Stimulated activated CD4-positive, alpha-beta T cell treated with anti-CD3 and anti-CD28 coated beads, TNF-alpha, amount 100 ng/mL, for 4 hours (primary cell): ENCODE data around the gene ATP1A3.

Experiments used
- DNase-seq, 3 experiments: peaks; one replicate each; pipeline ENCODE4 v3.0.0-alpha.2; 2020; ENCODE audit warnings: low read depth in 3 of 3

ATP1A3 gene

DNA sequence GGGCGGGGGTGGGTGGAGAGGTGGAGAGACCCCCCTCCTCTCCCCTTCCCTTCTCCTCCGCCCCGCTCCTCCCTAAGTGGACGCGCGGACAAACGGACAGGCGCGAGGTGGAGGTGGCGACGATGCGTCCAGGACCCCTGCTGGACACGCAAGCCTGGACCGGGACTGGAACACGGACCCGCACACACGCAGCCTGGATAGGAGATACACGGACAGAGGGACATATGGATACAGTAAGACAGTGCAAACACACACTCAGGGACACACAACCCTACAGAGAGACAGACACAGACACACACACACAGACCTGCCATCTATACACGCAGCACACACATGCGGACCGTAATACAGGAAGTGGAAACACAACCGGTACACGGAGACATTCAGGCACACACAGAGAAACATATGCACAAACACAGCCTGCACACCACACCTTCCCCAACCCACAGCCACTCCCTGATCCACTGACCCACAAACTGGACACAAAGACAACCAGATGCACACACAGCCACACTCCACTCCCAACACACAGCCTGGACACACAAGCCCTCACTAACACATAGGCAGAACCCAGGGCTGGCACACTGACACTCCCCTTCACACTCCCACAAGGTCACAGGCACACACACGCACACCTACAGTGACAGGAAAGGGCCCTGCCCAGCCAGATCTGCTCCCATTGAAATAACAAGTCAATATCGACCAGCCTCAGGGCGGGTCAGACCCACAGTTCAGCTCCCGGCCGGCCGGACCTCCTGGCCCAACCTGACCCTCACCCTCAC is 65.1 kb downstream of the ATP1A3 start:
- no peak for DNase-seq

DNA sequence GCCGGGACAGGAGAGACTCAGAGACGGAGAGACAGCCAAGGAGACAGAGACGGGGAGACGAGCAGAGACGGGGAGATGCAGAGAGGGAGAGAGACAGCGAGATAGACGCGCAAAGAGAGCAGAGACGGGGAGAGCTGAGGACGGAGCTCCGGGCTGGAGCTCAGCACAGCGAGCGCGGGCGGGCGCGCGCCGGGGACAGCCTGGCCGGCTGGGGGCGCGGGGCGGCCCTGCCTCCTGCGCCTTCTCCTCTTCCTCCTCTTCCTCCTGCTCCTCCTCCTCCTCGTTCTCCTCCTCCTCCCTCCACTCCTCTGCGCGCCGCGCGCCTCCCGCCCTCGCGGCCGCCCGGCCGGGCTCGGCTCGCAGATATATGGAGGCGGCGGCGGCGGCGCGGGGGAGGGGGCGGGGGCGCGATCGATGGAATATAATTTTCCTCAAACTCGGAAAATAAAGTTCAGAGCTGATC is 65.8 kb downstream of the ATP1A3 start, which contains the start of gene ERFL:
TSS of gene ERFL (minus strand) at position 229 of the 463 bp plus-strand sequence. CDS start 15,530 bp downstream, outside the sequence.
- no peak for DNase-seq

DNA sequence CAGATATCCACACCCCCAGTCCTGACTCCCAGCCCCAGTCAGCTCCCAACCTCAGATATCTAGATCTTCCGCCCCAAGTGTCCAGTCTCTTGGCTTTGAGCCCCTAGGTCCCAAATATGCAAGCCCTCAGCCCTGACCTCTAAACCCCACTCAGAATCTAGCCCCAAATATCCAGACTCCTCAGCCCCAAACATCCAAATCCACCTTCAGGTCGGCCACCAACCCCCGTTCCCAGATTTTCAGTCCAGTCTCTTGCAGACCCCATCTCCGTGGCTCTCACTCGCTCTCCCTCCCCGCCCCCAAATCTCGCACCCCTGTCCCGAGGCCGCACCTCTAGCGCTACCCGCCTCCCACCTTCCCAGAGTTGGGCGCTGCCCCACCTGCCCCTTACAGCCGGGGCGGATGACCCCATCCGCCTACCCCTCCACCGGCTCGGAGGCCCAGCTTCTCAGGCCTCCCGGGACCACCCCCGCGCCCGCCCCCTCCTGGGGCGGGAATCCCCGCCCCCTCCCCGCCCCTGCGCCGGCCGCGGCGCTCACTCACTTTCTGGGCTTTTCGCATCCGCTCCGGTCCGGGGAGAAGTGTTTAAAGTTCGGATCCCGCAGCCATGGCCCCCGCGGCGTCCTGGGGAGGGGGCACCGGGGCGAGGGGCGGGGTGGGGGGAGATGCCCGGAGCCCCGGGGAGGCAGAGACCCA is 66.4 kb downstream of the ATP1A3 start:
- DNase-seq: no peak

DNA sequence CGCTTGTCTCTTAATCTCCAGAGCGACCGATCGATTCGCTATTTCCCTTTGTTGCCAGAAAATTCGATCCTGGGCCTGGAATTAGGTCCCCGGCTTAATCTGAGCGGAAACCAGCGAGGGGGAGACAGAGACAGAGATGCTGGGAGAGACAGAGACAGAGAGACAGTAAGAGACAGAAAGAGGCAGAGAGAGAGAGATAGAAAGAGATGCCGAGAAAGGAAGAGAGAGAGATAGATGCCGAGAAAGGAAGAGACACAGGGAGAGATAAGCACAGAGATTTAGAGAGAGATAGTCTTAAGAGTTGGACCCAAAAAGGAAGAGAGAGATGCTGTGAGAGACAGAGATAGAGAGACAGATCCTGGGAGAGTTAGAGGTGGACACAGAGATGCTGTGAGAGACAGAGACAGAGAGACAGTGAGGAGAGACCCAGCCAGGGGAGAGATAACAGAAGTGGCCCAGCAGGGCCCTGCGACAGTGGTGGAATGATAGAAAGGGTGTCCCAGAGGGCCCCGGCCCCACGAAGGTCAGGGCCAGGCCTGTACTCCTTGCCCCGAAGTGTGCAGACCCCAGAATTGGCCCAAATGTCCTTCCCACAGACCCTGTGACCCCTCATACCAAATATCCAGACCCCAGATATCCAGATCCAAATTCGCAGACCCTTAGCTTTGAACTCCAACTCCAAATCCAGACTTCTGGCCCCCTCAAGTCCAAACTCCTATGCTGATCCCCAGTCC is 67.1 kb downstream of the ATP1A3 start:
- DNase-seq: no peak

DNA sequence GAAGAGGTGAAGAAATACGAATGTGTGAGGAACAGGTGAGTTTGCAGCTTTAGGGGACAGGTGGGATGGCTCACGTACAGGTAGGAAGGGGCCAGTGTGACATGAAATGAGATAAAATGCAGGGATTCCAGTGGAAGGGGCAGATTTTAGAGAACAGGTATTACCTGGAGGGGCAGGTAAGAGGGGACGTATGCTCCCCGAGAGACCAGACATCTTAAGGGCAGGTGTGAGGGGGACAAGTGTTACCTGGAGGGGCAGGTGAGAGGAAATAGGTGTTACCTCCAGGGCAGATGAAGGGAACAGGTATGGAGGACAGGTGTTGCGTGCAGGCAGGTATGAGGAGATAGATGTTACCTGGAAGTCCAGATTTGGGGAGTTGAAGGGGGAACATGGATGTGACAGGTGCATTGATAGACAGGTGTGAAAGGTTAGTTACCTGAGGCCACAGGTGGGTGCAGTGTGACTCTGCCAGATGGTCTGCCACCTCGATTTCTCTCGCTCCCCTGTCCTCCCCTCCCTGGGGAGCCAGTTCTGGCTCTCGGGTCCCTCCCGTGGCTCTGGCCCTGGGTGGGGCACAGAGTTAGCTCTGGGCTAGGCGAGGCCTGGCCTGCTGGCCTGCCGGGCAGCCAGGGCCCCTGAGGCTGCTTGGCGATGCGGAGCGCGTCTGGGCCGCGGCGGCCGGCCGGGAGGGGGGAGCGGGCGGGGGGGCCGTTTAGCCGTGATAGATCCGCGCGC is 67.8 kb downstream of the ATP1A3 start:
- no peak for DNase-seq

DNA sequence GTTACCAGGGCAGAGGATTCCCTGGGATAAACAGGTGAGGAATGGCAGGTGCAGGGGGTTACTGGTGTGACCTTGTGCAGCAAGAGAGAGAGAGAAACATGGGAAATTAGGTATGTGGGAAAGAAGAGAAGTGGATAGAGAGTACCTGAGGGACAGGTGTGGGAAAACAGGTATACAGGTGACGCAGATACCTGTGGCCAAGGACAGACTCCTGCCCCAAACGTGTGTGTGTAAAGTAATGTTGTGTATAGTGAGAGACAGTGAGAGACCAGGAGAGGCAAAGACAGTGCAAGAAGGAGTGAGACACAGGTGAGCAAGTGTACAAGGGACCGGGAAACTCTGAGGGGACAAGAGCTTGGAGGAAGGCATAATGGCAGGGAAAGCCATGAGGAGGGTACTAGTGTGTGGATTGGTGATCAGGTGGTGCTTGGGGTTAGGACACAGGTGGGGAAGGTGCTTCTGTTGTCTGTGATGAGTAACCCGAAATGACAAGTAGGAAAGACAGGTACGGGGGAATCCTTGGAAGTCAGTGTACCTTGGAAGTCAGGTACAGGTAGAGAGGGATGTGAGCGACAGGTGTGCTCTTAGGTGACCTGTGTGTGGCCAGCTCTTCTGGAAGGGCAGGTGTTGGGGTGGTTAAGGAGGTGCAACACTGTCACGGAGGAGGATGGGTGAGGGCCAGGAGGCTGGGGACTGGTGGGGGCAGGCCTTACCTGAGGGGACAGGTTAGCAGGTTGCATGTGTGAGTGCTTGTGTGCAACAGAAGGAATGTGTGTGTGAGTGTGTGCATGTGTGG is 68.6 kb downstream of the ATP1A3 start:
- DNase-seq: no peak

DNA sequence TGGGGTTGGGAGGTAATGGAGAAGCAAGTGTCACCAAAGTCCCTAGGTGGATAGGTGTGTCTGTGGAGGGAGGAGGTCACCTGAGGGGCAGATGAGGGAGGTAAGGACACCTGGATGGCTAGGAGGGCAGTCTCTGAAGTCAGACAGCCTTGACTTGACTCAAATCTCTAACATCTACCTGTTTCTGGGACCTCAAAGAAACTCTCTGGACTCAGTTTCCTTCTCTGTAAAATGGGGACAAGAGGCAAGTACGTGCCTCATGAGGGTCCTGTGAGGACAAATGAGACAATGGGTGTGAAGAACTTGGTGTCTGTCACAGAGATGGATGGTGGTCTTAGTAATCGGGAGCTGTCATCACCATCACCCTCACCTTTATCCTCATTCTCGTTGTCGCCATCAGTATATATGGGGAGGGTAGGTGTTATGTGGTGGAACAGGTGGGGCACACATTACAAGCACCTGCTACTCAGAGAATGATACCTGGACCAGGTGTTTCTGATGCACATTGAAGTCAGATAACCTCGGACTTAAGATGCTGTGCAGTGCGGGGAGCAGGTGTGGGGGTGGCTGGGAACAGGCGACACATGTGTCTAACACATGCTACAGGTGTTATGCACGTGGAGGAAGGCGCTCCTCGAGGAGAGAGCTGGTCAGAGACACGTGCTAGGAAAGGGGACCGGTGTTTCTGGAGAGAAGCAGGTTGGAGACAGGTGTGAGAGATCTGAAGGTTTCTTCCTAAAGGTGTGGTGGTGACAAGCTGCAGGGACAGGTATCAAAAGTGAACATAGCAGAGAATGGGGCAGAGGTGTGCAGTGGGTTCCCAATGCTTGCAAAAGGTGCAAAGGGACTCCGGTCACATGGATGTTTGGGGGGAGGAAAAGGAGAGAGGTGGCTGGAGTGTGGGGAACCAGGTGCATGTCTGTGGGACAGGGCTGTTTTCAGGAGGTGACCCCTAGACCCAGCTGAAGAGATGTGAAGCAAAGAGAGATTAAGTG is 69.6 kb downstream of the ATP1A3 start:
- no peak for DNase-seq

DNA sequence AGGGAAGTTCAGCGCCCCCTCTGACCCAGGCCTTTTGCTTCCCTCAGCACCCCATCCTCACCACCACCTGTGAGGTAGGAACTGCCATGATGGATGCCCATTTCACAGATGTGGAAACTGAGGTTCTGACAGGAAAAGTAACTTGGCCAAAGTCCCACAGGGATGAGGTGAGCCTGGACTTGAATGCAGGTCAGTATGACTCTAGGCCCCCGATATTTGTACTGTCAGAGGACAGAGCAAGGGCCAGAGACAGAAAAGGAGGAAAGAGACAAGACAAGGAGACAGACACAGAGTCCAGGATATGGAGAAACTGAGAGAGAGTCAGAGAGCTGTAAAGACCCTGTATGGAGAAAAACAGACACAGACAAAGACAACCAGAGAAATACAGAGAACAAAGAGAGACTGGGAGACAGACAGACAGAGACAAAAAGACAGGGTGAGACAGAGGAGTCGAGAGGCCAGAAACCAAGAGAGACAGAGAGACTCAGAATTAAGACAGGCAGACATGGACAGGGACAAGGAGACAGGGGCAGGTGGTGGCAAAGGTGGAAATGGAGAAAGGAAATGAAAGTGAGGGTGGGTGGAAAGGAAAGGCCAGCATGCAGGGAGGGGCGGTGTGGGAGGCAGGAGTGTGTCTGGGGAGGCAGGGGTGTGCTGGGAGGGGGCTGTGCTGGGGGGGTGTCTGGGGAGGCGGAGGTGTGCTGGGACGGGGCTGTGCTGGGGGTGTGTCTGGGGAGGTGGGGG is 70.8 kb downstream of the ATP1A3 start:
- DNase-seq: no peak

DNA sequence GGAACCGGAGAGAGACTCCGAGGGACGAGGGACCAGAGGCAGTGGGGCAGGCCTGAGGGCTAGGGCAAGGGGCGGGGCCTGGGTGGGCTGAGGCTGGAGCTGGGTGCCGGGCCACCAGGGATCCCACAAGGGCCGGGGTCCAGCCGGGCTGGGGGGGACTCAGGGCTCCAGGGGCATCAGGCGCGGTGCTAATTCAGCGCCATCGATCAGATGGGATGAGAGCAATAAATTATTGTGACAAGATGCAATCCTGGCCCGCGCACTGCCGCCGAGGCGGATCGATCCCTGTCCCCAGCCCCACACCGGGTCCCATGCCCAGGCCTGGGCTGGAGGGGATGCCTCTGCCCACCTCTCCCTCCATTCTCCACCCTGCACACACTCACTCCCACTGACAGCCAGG is 71.4 kb downstream of the ATP1A3 start:
- no peak for DNase-seq

DNA sequence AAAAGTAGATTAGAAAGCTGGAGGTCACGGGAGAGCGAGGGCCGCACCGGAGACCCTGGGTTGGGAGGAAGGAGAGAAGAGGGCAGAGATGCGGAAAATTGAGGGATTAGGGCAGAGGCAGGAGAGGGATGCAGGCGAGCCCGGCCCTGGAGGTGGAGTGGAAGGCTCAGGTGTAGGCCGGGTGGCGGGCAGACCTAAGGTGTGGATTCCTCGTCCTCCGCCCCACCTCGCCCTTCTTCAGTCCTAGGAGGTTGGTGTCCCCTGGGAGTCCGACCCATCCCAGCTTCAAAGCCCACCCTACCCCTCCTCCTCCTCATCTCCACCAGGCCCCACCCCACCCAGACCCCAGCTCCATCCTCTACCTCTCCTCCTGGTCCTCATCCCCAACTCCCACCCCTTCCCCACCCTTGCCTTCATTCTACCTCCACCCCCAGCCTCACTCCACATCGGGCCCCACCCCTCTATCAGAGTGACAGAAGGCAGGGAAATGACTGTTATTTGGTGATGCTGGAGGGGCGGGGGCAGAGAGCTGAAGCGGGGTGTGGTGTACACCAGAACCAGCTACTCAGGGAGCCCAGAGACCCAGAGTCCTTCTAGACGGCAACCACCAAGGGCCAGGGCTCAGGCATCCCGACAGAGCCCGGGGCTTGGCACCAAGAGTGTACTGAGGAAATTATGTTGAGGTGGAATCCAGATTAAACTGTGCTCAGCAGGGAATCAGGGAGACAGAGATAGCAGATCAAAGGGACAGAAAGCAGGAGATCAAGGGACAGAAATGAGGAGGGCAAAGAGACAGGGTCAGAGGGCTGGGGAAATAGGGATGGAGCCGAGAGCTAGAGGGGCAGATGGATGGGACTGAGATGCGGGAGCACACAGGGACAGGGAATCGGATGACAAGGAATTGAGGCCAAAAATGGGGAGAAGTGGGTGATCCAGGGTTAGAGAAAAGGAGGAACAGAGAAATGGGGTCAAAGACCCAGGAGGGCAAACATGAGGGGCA is 72.2 kb downstream of the ATP1A3 start:
- DNase-seq: no peak

DNA sequence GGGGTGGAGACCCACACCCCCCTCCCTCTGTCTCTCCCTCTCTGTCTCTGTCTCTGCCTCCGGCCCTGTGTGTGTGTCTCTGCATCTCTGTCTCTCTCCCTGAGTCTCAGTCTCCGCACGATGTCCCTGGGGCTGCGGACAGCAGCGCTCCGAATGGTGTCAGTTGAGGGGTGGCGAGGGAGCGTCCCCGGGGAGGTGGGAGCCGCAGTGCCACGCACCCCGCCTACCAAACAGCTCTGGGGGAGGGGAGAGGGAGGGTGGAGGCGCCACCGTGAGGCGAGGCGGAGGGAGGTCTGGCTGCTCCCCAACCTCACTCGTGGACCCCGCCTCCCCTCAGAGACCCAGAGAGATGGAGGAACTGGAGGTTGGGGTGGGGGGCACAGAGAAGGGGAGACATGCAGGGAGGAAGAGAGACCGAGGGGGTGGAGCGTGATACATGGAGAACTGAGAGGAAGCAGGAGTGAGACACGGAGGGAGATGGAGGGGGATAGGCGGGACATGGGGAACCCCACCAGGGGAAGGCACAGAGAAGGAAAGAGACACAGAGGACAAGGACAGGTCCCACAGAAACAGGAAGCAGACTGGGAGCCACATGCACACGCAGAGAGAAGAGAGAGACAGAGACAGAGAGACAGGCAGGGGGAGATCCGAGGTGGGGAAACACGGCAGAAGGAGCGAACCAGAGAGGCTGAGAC is 73.0 kb downstream of the ATP1A3 start:
- DNase-seq: no peak

DNA sequence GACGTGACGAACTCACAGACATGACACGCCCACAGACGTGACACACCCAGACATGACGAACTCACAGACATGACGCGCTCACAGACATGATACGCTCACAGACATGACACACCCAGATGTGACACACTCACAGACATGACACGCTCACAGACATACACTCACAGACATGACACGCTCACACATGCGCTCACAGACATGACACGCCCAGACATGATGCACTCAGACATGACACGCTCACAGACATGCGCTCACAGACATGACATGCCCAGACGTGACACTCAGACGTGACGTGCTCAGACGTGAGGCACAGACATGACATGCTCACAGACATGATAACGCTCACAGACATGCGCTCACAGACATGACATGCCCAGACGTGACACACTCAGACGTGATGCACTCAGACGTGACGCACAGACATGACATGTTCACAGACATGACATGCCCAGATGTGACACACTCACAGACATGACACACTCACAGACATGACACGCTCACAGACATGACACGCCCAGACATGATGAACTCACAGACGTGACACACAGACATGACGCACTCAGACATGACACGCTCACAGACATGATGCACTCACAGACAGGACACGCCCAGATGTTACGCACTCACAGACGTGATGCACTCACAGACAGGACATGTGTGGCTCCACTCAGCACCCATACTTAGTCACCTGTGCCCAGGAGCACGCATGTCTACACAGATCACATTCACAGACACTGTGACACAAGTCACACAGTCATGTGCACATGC is 73.9 kb downstream of the ATP1A3 start:
- no peak for DNase-seq

DNA sequence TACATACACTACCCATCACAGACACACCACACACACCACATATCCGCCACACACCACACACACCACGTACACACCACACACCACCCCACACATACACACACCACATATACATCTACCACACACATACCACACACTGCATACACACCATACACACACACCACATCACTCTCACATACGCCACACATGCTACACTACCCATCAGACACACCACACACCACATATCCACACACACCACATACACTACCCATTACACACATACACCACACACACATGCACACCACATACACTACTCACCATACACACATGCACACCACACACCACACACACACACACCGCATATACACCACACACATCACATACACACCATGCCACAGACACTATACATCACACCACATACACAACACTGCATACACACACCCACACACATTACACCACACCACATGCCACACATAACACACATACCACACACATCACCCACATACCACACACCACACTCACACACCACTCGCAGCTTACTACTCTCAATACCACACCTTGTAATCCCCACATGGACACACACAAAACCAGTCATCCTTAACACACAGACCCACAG is 75.3 kb downstream of the ATP1A3 start:
- no peak for DNase-seq

DNA sequence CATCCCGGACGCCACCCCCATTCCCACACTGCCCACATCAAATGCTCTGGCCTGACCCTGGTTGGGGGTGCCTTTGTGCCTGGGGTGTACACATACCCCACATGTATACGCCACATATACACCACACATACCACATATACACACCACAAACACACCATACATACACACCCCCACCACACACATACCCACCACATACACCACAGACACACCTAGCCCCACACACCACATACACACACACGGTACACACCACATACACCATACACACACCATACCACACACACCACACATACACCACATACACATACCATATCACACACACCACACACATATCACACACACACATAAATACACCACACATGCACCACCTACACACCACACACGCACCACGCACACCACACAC is 75.9 kb downstream of the ATP1A3 start:
- DNase-seq: no peak

DNA sequence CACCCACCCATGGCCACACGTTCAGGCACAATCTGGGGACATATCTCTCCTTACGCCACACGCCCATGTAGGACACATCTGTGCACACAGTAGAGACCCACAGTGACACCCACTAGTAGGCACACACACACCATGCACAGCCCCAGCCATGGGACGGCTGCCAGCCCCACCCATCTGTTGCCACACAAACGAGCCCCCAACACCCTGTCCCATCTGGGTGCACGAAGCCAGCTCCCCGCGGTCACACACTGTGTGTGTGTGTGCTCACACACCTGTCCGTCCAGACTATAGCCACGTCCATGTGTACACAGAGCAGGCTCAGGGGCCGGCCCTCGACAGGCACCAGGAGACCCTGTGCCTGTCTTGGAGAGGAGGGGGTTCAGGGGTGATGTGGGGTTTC is 76.4 kb downstream of the ATP1A3 start:
- no peak for DNase-seq
